NAMALWA (cell line): ENCODE data around the gene CXorf38.
"Not testable (repeated sequence)": the region's sequence is repeated elsewhere in the genome, so short reads cannot be mapped to it uniquely, and the experiment has no call there.

Experiments used
- DNase-seq: peaks from one replicate; pipeline ENCODE4 v3.0.0-alpha.2; 2015; ENCODE audit warnings: low spot score

Gene CXorf38

DNA sequence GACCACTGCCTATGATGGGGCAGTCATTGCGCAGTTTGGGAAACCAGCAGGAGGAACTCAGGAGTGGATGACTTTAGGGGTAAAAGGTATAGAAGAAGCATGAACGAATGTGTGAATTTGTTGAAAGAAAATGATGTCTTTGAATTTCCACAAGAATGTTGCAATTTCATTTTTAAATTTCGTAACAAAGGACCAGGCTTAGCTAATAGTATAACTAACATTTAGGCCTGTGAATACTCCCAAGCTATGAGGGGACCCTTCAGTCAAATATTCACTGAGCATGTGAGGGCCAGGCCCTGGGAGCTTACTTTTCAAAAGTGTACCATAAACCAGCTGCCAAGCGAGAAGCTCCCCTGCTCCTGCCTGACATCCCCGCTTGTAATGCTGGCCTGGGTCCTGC is 18.9 kb downstream of the CXorf38 start:
- DNase-seq: no peak

DNA sequence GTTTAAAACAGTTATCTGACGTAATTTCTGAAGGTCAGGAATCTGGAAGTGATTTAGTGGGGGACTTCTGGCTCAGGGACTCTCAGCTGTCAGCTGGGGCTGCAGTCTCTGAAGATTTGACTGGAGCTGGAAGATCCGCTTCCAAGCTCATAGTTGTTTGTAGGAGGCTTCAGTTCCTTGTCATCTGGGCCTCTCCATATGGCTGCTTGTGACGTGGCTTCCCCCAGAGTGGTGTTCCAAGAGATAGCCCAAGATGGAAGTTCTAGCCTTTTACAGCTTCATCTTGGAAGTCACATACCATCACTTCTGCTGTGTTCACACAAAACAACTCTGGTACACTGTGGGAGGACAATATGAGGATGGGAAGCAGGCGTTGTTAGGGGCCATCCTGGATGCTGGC is 22.1 kb downstream of the CXorf38 start:
- DNase-seq: no peak

DNA sequence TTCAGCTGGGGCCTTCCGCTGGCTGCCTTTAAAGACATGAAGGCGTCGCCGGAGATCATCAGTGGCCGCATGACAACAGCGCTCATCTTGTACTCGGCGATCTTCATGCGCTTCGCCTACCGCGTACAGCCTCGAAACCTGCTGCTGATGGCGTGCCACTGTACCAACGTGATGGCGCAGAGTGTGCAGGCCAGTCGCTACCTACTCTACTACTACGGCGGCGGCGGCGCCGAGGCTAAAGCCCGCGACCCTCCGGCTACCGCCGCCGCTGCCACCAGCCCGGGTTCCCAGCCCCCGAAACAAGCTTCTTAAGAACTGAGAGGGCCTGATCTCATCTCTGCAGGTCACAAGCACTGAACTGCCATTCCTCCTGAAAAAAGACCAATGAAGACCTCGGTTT is 23.7 kb downstream of the CXorf38 start:
- no peak for DNase-seq

DNA sequence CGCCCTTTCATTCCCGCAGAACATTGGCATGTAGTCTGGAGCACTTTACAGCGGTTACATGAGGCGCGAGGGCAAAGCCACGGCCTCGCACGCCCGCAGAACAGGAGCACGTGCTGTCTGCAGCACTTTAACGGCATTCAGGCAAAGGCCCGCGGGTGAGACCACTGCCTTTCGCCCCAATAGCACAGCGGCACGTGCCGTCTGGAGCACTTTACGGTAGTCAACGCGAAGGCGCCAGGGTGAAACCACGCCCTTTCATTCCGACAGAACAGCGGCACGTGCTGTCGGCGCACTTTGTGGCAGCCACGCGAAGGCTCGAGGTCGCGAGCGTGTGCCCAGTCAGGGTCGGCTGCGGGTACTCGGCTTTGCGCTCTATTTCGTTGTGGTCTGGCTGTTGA is 24.2 kb downstream of the CXorf38 start, which contains the start of gene MPC1L:
Gene MPC1L, plus strand, starts transcription at position 290 of the 398 bp plus-strand sequence. CDS start 138 bp downstream, outside the sequence.
- no peak for DNase-seq

DNA sequence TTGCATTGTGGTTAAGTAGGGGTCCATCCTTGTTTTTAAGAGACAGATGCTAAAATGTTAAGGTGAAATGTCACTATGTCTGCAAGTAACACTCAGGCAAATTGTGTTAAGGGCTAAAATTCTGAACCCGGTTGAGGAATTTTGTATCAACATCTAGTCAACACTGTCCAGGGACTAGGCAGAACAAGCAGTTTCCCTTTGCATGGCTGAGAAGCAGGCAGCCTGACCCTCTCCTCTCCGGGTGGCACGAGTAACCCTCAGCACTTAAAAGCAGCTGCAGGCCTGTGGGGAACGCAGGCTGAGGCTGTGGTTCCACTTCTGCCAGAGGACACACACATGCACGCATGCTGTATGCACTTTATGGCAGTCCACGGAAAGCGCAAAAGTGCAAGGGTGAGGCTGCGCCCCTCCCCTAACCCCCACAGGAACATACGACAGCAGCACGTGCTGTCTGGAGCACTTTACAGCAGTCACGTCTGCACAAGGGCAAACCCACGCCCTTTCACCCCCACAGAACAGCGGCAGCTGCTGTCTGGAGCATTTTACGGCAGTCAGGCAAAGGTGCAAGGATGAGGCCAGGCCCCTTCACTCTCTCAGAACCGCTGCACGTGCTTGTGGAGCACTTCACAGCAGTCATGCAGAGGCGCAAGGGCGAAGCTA is 24.8 kb downstream of the CXorf38 start:
- DNase-seq: no peak

DNA sequence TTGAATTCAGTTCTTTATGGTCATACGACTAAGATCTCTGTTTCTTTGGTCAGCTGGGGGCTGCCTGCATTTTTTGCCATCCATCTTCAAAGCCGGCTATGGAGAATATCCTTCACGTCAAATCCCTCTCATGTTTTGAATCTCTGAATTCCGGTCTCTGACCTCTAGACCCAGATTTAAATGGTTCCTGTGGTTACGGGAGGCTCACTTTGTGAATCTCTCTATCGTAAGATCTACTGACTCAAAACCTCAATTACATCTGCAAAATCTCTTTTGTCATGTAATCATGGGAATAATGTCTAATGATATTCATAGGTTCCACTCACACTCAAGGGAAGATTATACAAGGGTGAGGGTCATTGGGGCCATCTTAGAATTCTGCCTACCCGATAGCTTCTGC is 29.8 kb downstream of the CXorf38 start:
- DNase-seq: no peak

DNA sequence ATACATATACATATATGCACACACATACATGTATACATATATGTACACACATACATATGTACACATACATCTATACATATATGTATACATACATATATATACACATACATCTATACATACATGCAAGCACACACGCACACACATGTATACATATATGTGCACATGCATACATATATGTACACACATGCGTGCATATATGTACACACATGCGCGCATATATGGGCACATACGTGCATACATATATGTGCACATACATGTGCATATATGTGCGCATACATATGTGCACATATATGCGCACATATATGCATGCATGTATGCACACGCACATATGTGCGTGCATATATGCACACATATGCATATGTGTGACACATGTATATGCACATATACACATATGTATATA is 31.4 kb downstream of the CXorf38 start:
- no peak for DNase-seq

DNA sequence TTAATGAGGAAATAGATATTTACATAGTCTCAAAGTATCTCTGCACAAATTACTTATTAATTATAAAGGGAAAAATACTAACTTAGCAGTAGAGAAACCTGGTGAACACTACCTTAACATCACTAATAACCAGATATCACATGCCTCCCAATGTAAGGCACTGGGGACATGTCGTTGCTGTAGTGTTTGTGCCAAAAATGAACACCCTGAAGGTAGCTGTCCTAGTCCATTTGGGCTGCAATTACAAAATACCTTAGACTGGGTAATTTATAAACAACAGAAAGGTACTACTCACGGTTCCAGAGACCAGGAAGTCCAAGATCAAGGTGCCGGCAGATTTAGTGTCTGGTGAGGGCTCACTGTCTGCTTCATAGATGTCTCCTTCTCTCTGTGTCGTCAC is 34.9 kb downstream of the CXorf38 start:
- no peak for DNase-seq

DNA sequence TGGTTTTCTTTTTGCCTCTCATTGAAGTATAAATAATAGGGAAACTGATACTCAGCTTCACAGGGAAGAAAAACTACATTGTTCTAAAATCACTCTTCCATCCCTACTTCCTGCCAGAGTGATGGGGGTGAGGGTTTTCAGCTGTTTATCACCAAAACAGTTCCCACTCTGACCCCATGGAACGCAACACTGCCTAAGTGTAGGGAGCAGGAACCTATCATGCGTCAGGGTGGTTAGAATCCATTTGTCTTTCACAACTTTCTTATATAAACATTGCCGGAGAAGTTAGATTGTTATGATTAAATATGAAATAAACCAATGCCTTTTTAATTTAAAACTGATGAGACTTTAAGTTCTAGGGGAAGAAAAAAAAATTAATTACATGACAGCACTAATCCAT is 40.0 kb downstream of the CXorf38 start:
- DNase-seq: no peak

DNA sequence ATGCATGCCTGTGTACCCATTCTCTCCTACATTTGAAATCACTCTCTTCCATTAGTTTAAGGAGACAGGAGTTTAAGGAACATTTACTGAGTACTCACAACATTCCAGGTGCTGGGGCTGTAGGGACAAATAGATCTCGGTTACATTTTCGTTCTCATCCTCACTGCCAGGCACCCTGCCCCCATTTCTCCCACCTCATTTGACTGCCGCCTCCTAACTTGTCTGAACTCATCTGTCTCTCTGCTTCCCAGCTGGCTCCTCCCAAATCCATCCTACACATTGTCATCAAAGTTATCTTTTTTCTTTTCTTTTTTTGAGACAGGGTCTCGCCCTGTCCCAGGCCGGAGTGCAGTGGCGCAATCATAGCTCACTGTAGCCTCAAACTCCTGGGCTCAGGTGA is 43.9 kb downstream of the CXorf38 start:
- no peak for DNase-seq

DNA sequence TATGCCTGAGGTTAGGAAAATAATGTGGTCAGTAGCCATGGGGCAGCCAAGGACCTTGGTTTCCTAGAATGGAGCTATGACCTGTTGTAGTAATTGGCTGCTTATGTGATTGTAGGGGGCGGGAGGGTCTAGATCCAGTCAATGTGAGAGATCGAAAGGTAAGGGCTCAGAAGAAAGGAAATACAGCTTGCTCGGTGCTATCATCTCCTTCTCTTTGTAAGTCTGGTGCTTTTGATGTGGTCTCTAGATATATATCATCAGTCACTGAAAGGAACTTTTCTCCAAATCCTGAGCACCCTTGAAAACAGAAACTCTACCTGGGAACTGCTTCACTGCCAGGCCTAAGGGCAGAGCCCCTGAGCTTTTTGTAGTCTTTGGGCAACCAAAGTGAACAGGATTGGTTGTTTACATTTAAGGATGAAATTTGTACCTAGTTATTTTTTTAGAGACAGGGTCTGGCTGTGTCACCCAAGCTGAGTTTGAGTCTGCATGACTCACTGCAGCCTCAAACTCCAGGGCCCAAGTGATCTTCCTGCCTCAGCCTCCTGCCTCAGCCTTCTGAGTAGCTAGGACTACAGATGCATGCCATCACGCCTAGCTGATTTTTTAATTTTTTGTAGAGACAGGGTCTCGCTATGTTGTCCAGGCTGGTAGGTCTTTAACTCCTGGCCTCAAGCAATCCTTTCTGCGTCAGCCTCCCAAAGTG is 57.6 kb downstream of the CXorf38 start:
- DNase-seq: not testable (repeated sequence)

DNA sequence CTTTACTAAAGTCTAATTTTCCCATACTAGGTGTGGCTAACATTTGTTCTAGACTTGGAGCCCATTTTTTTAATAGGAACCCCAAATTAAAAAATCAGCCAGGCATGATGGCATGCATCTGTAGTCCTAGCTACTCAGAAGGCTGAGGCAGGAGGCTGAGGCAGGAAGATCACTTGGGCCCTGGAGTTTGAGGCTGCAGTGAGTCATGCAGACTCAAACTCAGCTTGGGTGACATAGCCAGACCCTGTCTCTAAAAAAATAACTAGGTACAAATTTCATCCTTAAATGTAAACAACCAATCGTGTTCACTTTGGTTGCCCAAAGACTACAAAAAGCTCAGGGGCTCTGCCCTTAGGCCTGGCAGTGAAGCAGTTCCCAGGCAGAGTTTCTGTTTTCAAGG is 59.7 kb downstream of the CXorf38 start:
- DNase-seq: not testable (repeated sequence)

DNA sequence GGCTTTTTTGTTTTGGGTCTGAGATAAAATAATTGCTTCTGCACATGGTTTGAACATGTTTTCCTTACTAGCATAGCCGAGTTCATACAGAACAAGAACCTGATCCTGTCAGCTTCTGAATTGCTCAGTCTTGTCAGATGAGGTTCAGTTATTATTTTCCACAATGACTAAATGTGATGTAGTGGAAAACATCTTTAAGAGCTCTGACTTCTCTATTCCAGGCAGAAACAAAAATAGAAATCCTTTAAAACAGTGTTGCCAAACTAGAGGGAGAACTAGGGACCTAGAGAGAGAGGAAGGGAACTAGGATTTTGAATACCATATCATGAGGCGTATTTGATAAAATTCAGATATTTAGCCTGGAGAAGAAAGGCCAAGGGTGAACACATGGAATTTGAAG is 64.5 kb downstream of the CXorf38 start:
- no peak for DNase-seq

DNA sequence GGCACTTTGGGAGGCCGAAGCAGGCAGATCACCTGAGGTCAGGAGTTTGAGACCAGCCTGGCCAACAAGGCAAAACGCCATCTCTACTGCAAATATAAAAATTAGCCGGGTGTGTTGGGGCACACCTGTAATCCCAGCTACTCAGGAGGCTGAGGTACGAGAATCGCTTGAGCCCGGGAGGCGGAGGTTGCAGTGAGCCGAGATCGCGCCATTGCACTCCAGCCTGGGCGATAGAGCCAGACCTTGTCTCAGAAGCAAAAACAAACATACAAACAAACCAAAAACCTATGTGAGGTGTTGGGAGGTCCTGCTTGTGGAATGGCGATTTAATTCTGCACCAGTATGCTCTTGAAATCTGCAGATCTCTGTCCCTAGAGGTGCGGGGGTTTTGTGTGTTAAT is 65.2 kb downstream of the CXorf38 start:
- not testable (repeated sequence) for DNase-seq

DNA sequence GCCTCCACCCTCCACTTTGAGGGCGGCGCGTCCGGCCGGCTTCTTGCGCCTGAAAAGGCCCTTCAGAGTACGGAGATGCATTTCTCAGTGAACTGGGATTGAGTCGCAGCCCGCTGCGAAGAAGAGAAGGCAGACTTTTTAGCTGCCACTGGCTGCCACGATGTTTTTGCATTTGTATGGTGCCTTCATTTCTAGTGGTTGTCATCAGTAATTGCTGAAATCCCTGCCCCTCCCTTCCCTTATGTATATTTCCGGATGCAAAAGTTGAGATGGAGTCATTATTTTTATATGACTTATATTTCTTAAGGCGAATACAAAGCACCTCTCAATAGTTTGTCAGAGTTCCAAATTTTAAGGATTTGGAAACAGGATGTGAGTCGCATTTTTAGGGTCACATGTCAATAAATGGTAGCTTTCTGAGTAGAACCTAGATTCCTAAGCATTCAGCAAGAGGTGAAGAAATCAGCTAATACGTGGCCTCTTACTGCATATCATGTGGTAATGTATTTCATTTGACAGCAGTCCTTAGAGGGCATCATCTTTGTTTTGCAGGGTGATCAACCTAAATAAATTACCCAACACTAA is 65.9 kb downstream of the CXorf38 start:
- DNase-seq: peak; percentile 45

DNA sequence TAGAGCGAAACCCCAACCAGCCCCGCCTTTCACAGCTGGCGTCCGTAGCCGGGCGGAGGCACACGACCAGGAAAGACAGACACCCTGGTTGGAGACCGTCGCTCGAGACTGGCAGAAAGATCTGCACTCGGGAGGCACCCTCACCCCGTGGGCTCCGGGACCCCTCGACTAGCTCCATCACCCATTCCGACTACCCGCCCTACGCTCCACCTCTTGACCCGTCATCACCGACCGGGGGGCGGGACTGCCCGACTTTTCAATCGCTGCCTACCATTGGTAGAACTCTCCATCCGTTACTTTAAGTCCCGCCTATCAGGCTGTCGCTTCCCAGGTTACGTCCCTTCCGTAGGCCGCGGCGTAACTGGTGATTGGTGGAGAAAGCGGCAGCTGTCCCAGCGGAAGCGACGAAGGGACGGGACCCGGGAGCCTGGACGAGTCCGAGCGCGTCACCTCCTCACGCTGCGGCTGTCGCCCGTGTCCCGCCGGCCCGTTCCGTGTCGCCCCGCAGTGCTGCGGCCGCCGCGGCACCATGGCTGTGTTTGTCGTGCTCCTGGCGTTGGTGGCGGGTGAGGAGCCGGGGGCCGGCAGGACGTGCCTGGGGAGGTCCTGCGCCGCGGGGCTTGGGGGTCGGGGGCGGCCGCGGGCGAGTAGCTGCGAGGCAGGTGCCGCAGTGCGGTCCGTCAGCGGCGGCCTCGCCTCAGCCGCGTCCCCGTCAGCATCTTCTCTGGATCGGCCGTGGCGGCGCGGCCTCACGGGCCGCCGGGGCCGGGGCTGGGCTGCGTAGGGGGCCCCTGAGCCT is 66.6 kb downstream of the CXorf38 start, which contains the start of gene ATP6AP2:
Gene ATP6AP2, plus strand, starts transcription at position 434 of the 799 bp plus-strand sequence. Its CDS starts 96 bp downstream, at position 530.
- DNase-seq: peak; percentile 96

DNA sequence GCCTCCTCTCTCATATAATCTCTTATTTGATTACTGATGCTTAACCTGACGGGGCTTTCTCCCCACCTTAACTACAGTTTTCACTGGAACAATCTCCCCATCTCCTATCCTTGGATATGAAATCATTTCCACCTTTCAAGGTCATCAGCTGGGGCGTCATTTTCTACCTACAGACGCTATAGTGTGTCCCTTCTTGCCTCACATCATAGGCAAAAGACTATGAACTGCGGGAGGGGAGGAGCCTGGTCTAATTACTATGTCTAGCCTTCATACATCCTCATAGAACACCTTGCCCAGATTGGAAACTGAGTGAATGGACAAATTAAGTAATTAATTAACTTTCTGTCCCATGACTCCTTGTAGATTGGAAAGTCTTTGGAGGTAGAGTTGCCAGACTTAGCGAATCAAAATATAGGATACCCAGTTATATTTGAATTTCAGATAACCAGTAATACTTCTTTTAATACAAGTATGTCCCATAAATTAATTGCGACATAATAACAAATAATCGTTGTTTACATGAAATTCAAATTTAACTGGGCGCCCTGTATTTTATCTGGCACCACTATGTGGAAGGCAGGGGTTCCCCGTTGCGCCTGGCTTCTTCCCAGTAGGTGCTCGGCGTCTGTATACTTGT is 67.3 kb downstream of the CXorf38 start:
- peak; percentile 48 for DNase-seq

DNA sequence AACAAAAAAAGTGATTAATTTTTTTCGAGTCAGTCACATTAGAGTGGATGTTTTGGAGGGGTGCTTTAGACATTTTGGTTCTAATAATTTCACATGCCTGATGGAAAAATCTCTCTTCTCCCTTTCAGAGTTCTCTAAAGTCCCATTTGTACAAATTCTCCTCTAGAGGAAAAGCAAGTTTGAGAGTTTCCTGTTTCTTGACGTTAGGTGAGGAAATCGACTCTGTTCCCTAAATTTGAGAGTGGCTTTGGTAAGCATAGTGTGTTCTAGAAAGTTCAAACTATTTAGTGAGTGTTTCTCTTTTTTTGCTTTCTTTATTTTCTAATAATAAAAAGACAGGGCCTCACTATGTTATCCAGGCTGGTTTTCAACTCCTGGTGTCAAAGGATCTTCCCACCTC is 68.2 kb downstream of the CXorf38 start:
- DNase-seq: no peak

DNA sequence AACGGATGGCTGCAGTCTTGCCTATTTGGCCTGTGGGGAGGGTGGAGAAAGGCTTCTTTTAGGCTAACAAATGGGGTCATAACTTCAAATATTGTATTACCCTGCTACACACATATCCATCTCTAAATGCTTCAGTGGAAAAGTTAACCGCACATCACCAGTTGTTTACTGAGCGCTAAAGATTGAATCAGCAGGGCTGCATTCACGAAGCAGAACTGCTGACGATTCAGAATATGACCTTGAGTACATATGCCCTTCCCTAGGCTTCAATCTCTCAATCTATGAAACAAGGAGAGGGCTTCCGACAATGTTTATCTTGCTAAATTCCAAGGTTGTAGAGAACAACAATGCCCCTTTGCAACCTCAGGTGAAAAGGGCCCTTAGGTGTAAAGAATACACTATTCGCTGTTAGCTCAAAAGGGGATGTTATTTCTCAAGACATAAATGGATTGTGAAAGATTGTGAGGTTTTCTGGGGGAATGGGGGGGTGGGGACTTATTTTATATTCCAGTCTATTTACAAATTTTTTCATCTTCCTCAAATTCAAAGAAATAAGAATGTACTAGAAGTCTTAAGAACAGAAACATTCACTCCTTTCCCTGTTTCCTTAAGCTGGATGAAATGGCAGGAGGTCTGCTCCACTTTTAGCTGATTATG is 69.2 kb downstream of the CXorf38 start:
- no peak for DNase-seq
